ENCODE results near the gene PTPN9.
"Not testable (repeated sequence)": the region's sequence is repeated elsewhere in the genome, so short reads cannot be mapped to it uniquely, and the experiment has no call there.

The PTPN9 gene

DNA sequence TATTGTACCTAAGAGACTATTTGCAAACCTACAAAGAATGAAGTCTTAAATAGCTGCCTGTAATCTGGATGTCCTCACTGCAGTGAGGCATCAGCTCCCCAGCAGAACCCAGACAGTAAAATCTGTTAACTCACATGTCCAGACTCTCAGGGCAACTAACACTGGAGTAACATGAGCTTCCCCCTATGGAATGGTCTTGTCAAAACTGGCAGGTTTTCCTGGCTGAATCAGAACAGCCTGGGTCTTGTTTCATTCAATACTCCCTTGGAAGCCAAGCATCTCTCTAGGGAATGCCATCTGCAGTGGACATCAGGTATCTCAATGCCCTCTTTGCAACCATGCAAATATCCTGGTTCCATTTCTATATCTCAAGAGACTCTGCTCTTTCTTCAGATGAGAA lies 24.4 kb downstream of the PTPN9 start:
- TF ChIP-seq, protein P1, sequence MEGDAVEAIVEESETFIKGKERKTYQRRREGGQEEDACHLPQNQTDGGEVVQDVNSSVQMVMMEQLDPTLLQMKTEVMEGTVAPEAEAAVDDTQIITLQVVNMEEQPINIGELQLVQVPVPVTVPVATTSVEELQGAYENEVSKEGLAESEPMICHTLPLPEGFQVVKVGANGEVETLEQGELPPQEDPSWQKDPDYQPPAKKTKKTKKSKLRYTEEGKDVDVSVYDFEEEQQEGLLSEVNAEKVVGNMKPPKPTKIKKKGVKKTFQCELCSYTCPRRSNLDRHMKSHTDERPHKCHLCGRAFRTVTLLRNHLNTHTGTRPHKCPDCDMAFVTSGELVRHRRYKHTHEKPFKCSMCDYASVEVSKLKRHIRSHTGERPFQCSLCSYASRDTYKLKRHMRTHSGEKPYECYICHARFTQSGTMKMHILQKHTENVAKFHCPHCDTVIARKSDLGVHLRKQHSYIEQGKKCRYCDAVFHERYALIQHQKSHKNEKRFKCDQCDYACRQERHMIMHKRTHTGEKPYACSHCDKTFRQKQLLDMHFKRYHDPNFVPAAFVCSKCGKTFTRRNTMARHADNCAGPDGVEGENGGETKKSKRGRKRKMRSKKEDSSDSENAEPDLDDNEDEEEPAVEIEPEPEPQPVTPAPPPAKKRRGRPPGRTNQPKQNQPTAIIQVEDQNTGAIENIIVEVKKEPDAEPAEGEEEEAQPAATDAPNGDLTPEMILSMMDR (conservative IDR thresholded peaks at IDR 0.05; ENCODE audit: low read depth, low read length): no peak
- no peak overlapping the region for H3K4me3 ChIP-seq (ENCODE audit: low read length)
- DNase-seq (ENCODE audit: low read depth): no peak

DNA sequence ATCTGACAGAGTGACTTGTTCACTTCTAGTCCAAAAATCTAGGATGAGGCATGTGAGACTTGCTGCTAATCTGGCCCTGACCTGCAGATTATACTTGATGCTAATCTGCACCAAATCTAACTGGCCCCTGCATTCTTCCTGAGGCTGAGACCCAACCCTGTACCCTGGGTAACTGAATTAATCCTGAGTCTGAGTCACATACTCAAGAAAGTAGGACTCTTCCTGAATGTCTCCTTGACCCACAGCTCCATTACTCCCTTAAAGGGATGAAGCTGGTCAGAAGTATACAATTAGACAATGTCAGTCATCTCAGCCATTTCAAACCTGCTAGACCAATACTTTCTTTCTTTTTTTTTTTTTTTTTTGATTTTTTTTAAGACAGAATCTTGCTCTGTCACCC lies 25.5 kb downstream of the PTPN9 start:
- no peak for DNase-seq (ENCODE audit: low read depth)
- H3K4me3 ChIP-seq (ENCODE audit: low read length): no peak overlapping the region
- TF ChIP-seq, protein P1 (conservative IDR thresholded peaks at IDR 0.05; ENCODE audit: low read depth, low read length): no peak

DNA sequence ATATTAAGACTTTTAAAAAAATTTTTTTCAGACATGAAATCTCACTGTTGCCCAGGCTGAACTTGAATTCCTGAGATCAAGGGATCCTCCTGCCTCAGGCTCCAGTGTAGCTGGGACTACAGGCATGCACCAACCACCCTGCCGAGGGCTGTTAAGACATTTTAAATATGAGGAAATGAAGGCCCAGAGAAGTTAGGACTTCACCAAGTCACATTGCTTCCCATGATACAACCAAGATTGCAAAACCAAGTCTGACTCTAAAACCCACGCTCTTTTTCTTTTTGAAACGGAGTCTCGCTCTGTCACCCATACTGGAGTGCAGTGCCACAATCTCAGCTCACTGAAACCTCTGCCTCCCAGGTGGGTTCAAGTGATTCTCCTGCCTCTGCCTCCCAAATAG lies 28.0 kb downstream of the PTPN9 start:
- no peak overlapping the region for H3K4me3 ChIP-seq (ENCODE audit: low read length)
- no peak for DNase-seq (ENCODE audit: low read depth)
- TF ChIP-seq, protein P1 (conservative IDR thresholded peaks at IDR 0.05; ENCODE audit: low read depth, low read length): no peak

DNA sequence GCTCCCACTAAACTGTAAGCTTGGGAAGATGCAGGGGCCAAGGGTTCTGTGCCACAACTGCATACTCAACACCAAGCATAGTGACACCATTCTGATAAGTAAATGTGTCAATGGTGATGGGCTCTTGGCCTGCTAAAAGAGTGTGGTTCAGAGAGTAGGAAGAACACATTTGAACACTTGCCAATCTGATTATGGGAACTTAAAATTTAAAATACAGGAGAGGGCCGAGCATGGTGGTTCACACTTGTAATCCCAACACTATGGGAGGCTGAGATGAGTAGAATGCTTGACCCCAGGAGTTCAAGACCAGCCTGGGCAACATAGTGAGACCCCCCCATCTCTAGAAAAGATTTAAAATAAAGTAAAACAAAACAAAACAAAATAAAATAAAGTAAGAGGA lies 34.1 kb downstream of the PTPN9 start:
- TF ChIP-seq, protein P1 (conservative IDR thresholded peaks at IDR 0.05; ENCODE audit: low read depth, low read length): no peak
- no peak for DNase-seq (ENCODE audit: low read depth)

DNA sequence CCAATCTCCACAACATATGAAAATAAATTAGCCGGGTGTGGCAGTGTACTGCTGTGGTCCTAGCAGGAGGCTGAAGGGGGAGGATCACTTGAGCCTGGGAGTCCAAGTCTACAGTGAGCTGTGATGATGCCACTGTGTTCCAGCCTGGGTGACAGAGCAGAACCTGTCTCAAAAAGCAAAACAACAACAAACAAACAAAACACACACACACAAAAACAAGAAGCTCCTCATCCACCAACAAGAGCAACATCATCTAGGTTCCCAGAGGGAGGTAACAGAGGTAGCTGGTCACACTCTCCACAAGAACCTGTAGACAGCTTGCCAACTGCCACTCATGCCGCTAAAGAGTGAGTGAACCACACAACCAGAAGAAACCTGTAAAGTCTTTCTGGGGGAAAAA lies 34.8 kb downstream of the PTPN9 start:
- no peak for DNase-seq (ENCODE audit: low read depth)
- no peak overlapping the region for H3K4me3 ChIP-seq (ENCODE audit: low read length)
- TF ChIP-seq, protein P1 (conservative IDR thresholded peaks at IDR 0.05; ENCODE audit: low read depth, low read length): no peak

More for the DNA sequence above, 34.1 kb downstream of the PTPN9 start:
- H3K4me3 ChIP-seq (ENCODE audit: low read length): no peak overlapping the region

DNA sequence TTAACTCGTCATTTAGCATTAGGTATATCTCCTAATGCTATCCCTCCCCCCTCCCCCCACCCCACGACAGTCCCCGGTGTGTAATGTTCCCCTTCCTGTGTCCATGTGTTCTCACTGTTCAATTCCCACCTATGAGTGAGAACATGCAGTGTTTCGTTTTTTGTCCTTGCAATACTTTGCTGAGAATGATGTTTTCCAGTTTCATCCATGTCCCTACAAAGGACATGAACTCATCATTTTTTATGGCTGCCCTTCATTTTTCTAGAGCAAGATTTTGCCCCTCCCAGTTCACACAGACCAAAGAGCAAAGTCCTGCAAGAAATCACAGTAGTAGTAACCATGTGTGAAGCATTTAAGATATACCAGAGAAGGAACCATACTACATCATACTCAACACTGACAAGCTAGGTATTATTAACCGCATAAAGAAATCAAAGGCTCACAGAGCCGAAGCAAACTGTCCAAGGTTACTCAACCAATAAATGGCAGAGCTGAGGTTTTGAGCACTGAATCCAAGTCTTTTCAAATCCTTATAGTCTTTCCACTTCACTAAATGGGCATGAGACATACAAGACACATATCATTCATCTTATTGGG lies 36.1 kb downstream of the PTPN9 start:
- DNase-seq (ENCODE audit: low read depth); H3K4me3 ChIP-seq (ENCODE audit: low read length): not testable (repeated sequence)

DNA sequence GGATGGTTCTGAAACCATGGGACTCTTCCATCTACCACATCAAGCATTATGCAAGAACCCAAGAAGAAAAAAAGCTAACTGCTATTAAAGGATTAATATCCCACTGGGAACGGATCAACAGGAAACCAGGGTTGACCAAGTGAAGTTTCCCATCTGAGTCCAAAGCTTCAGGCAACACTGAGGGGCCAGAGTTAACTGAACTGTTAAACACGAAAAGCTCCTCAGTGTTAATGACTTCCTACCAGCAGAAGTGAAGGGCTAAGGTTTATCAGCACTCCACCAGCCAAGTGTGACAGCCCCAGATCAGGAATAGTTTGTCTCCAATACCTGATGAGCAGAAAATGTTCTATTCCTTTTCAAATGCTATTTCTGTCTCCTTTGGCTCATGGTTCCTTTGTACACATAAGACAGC lies 36.7 kb downstream of the PTPN9 start:
- TF ChIP-seq, protein P1 (conservative IDR thresholded peaks at IDR 0.05; ENCODE audit: low read depth, low read length): no peak
- no peak overlapping the region for H3K4me3 ChIP-seq (ENCODE audit: low read length)
- DNase-seq (ENCODE audit: low read depth): no peak
